ENCODE measurements around the gene OLFML1. TPM values are rescaled to one million over a fixed set of nuclear protein-coding genes. Genes with fewer than 3 reads are reported as not detected.
A peak's percentile ranks its signal among the peaks of the same experiment; 100 is the strongest.
"Not testable (repeated sequence)": the region's sequence is repeated elsewhere in the genome, so short reads cannot be mapped to it uniquely, and the experiment has no call there.

OLFML1 gene
- total and polyA plus RNA-seq, 11 donors: 1.7 to 17.9 (median 4.0) TPM

DNA sequence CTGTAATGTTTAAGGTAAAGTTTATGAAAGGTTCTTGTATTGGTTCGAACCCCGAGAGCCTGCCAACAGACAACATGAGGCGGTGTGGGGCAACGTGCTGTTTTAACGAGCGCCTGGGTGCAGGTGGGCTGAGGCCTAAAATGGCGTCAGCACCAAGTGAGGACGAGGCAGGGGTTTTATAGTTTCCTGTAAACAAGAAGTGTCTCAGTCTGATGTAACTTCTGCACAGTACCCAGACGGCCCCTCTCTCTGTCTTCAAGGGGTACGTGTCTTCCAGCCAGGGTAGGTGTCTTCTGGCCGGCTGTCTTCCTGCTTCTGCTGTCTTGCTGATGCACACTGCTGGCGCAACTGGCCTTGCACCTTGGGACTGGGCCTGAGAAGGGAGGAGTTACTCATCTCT, 31.2 kb downstream of the OLFML1 start:
- WGBS, 4 donors: 92 to 95% (median 93%) methylated on average over 12 of the region's 12 CpGs

DNA sequence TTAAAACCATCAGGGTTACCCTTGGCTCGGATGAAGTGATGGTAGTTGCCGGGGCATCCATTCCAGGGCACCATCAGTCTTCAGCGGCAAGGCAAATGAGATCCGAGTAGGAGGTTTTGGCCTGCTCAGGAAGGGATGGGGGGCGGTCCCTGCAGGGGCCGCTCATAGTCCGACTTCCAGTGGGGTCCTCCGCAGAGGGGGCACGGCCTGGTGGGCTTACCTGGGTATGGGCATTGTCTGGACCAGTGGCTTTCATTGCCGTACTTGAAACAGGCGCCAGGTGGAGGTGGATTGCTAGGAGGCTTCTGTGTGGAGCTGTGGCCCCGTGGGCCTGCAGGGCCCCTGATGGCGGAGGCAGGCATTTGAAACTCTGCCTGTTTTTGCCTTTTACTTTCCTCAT, 32.4 kb downstream of the OLFML1 start:
- H3K4me3 ChIP-seq, ATAC-seq, H3K27me3 ChIP-seq, H3K36me3 ChIP-seq, H3K27ac ChIP-seq, H3K9me3 ChIP-seq, DNase-seq: not testable (repeated sequence)
- peaks cover 0 to 53% (median 9%) of the 10 kb centered on the region in 12 donors for H3K4me1 ChIP-seq
- intact Hi-C loops (cut with DNase I): loop anchor here in 1 of 10 donors (10.0 kb wide), 1 partner anchor 57 kb away; no protein-coding TSS in a partner anchor
- 93 to 98% (median 97%) methylated on average over 13 of the region's 13 CpGs for WGBS, 4 donors

More for the DNA sequence above, 31.2 kb downstream of the OLFML1 start:
- intact Hi-C loops (cut with DNase I): loop anchor here in 1 of 10 donors (10.0 kb wide), 1 partner anchor 58 kb away; no protein-coding TSS in a partner anchor
- DNase-seq: no peak
- no peak for ATAC-seq
- Histone ChIP-seq H3K9me3 (no peaks in the 10 kb centered on the region), H3K4me1 (peaks cover 3 to 53% (median 22%) of the 10 kb centered on the region in 12 donors), H3K36me3 (no peaks in the 10 kb centered on the region), H3K27me3 (no peaks in the 10 kb centered on the region), H3K27ac (no peak overlapping the region), H3K4me3 (no peak overlapping the region)
- TF ChIP-seq, protein P1, sequence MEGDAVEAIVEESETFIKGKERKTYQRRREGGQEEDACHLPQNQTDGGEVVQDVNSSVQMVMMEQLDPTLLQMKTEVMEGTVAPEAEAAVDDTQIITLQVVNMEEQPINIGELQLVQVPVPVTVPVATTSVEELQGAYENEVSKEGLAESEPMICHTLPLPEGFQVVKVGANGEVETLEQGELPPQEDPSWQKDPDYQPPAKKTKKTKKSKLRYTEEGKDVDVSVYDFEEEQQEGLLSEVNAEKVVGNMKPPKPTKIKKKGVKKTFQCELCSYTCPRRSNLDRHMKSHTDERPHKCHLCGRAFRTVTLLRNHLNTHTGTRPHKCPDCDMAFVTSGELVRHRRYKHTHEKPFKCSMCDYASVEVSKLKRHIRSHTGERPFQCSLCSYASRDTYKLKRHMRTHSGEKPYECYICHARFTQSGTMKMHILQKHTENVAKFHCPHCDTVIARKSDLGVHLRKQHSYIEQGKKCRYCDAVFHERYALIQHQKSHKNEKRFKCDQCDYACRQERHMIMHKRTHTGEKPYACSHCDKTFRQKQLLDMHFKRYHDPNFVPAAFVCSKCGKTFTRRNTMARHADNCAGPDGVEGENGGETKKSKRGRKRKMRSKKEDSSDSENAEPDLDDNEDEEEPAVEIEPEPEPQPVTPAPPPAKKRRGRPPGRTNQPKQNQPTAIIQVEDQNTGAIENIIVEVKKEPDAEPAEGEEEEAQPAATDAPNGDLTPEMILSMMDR (IDR thresholded peaks at IDR 0.05): no peak
- no peak for TF ChIP-seq POLR2A (IDR thresholded peaks at IDR 0.05)

DNA sequence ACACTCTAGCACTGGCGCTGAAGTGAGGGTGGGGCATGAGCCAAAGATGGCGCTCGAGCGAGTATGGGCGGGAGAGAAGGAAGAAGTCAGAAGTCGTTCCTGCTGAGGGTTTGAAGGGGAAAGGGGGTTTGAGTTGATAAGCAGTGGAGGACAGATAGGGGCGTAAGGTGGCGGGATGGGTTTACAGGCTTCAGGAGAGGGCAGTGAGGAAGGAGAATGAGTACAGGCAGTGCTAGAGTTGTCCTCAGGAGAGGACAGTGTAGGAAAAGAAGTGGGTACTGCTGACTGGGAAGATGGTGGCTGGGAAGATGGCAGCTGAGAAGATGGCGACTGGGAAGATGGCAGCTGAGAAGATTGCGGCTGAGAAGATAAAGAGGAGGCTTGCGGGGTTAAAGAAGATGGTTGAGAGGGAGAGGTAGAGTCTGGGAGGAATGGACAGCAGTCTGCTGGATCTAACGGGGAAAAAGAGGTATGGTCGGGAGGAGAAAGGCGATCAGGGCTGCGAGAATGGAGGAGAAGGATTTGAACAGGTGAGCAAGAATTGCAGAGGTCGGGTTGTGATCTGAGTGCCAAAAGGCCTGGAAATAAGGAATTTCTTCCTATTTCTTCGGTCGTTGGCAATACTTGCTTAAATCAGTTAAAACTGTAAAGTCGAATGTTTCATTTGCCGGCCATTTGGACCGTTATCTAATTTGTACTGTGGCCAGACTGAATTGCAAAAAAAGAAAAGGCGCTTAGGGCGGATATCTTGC, 33.7 kb downstream of the OLFML1 start:
- DNase-seq (no peak), ATAC-seq (no peak)
- intact Hi-C loops (cut with DNase I): loop anchor here in 1 of 10 donors (10.0 kb wide), 1 partner anchor 56 kb away; no protein-coding TSS in a partner anchor
- 92 to 95% (median 95%) methylated on average over 23 of the region's 23 CpGs for WGBS, 4 donors
- no peak overlapping the region for H3K4me3 ChIP-seq
- no peaks in the 10 kb centered on the region for H3K9me3 ChIP-seq
- H3K27ac ChIP-seq: no peak overlapping the region
- H3K4me1 ChIP-seq: peaks cover 0 to 61% (median 6%) of the 10 kb centered on the region in 12 donors
- H3K36me3 ChIP-seq: no peaks in the 10 kb centered on the region
- H3K27me3 ChIP-seq: no peaks in the 10 kb centered on the region
- TF ChIP-seq, protein P1 (IDR thresholded peaks at IDR 0.05): no peak
- no peak for TF ChIP-seq POLR2A (IDR thresholded peaks at IDR 0.05)

DNA sequence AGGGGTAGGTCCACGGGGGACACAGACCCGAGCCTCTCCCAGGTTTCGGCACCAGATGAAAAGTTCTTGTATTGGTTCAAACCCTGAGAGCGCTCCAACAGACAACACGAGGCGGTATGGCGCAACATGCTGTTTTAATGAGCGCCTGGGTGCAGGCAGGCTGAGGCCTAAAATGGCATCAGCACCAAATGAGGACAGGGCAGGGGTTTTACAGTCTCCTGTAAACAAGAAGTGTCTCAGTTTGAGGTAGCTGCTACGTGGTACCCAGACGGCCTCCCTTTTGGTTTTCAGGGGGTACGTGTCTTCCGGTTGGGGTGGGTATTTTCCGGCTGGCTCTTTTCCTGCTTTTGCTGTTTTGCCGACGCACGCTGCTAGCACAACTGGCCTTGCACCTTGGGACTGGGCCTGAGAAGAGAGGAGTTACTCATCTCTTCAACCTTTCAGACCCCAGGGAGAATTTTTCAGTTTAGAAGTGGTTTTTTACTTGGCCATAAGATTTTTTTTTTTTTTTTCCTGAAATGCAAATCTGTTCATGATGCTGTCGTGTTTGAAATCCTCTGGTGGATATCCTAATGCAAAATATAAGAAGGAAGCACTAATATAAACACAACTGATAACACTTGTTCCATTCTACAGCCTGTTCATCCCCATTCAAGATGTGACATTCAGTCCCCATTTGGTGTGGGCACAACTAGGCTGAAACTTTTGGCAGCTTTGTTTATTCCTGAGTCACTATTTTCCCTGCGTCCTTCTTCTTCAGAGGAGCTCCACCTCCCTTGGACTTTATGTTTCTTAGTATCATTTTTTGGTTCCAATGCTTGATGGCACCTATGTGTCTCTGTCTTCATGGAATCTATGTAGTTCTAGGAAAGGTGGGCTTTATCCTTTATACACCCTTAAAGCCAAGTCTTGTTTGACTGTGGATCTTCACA, 35.0 kb downstream of the OLFML1 start:
- Histone ChIP-seq H3K36me3 (no peaks in the 10 kb centered on the region), H3K4me1 (peaks cover 0 to 64% (median 7%) of the 10 kb centered on the region in 12 donors), H3K9me3 (no peaks in the 10 kb centered on the region), H3K27ac (peak overlapping the region in 2 of 12 donors; percentile 13 to 76), H3K4me3 (no peak overlapping the region), H3K27me3 (no peaks in the 10 kb centered on the region)
- TF ChIP-seq, protein P1 (IDR thresholded peaks at IDR 0.05): no peak
- TF ChIP-seq POLR2A (IDR thresholded peaks at IDR 0.05): no peak
- ATAC-seq (no peak), DNase-seq (no peak)
- intact Hi-C loops (cut with DNase I): no loop called here
- 73 to 92% (median 81%) methylated on average over 18 of the region's 18 CpGs for WGBS, 4 donors

Data from heart left ventricle (tissue), 16 donors.